HG02588 (cell line): ENCODE measurements around the gene ARAP1.

Experiments
- ATAC-seq: cut with Tn5 transposase; IDR thresholded peaks from one replicate; pipeline ENCODE4 v1.9.1; 2021; ENCODE audit warnings: mild to moderate bottlenecking, moderate library complexity; ENCODE audit not compliant: unreplicated experiment

Gene ARAP1

DNA sequence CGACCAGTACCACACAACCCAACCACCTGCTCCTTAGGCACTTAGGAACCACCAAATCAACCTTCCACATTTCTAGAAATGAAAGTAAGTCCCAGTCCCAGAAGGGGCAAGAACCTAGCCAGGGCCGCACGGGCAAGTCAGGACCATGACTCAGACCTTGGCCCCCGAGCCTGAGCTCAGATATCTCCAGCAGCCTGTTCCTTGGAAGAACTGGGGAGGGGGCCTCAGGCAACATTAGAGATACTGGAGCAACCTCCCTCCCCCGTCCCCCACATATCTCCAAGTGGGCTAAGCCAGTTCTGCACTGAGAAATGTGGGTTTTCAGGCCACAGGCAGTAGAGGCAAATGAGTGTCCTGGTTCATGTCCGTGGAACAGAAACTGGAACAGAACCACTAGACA, 7.7 kb downstream of the ARAP1 start:
- ATAC-seq, result no peak

DNA sequence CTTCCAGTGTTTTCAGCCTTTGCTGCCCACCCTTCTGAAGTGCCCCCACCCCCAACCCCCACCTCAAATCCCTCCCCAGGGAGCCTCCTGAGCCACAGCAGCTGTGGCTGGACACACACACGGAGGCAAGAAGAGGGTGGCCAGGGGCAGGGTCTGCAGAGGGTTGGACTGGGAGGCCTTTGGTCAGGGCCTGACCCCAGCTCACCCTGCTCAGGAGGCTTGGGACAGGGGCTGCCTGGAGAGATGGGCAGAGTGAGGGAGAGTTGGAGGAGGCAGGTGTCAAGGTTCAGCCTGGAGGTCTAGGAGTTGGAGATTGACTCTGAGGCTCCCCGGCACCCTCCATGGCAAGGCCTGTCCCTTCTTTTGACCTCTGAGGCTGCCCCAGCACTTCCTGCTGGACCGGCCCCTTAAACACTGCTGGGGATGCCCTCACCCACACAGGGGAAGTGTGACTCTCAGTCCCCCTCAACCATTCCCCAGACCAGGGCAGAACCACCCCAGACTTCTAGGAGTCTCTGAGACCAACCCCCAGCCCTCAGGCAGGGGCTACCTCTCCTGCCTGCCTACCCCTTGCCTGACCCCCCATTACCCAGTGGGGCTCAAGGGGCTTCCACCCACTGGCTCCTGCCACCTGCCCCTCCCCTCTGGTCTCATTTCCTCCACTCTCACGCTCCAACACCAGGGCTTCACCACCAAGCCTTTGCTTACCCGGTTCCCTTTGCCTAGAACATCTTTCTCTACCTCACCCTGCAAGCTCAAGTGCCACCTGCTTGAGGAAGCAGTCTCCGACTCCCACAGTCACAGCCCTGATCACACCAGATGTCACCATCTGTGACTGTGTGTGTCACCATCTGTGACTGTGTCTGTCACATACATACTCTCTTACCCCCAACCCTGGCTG, 8.6 kb downstream of the ARAP1 start:
- ATAC-seq, result no peak

DNA sequence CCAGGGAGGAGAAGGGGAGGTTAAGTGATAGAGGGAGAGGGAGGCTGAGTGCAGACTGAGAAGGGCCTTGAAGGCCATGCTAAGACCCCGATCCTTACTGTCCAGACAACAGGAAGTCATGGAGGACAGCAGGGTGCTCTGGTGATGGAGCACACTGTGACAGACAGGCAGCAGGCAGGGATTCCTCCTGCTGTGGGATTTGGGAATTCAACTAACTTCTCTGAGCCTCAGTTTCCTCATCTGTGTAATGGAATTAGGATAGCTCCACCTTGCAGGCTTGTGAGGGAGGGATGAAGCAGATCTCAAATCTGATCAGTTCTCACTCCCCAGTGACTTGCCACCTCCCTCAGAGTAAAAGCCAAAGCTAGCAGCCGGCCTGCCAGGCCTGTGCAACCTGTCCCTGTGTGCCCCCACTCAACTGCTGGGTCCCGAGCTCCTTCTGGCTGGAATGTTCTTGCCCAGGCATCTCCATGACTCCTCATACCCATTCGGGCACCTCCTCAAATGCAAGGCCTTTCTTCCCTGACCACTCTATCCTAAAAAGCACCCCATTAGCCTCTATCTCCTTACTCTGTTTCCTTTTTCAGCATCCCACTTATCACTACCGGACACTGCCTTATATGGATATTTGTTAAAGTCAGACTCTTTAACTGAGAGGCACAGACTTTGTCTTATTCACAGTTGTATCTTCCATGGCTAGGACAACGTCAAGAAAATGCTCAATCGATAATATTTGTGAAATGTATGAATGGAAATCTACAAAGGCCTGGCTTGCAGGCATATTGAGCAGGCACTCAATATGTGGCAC, 9.5 kb downstream of the ARAP1 start:
- ATAC-seq, result no peak

DNA sequence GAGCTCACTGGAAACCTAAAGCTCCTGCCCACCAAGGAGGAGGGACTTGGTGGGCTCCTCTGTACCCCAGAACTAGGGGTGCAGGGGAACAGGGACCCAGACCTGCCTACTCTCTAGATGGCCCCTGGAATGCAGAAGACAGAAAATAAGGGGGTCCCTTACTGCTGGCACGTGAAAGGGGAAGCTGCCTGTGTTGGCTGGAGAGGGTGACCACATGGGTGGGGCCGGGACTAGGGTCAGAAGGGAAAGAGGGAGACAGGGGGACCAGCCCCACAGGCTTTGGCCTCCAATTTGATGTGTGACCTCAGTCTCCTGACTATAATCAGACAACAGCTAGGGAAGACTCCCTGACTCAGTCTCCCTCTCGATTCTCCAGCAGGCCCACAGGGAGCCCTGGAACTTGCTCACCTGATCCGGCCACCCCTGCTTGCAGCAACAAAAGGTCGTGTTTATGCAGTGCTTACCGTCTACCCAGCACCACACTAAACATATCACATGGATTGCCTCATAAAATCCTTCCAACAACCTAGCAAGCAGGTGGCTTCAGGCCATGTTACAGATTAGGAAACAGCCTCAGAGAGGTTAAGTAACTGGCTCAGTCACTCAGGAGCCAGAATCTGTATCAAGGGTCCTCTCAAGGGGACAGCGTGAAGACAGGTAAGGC, 10.2 kb downstream of the ARAP1 start:
- ATAC-seq, result no peak

DNA sequence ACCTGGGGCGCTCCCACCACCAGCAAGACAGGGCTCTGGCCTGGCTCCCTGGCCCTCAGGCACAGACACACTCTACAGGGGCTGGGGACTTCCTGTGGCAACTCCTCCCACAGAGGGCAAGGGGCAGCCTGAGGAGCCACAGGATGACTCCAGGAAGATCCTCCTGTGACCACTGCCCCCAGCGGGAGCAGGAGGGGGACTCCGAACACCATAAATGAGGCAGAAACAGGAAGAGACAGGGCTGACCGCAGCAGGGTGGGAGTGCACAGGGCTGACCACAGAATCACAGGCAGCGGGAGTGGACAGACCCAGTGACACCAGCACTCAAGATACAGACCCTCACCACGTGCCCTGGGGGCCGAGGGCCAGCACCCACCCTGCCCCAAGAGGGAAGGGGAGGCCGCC, 10.8 kb downstream of the ARAP1 start:
- ATAC-seq, result no peak

DNA sequence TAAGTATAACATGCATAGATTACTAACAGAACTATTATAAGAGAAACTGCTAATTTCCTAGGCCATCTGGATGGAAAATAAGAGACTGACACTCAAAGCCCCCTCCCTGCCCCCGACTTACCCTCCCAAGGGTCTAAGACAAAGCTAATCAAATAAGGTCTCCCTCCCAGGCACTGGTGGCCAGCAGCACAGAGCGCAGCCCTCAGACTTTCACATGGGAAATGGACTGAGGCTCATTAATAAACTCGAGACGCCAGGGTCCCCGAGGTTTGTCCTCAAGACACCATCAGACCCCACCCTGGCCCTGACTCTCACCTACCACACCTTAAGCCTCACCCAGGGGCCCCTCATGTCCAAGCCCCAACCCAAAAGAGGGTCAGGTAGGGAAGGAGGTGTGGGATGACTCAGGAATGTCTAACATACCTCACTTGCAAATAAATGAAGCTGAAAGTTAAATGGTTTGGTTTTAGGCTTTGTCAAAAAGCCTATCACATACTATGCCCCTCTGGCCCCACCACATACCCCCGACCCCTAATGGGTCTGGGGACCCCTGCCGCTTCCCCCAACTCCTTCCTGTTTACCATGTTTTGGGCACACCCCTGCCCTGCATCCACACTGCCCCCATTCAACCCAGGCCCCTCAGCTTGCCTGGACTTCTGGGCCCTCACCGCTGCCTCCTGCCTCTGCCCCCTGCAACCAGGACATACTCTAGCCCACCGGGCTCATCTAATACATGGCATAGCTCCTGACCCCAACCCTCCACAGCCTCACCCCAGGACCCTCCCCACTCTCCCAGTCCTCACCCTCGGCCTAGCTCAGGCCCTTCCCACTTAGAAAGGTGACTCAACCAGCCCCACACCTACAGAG, 11.4 kb downstream of the ARAP1 start:
- no peak for ATAC-seq

DNA sequence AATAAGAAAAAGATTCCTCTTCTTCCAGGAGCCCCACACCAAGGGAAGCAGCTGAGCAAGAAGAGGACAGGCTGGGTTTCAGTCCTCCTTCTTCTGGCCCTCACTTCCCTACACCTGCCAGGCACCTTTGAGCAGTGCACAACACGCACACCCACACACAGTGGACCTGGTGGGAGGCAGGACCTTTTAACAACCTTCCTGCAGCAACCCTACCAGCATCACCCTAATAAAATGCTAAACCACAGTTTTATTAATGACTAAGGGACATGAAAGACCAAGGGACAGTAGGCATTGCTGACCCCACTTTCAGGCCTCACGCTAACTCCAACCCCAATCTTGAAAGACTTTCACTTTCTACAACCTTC, 12.2 kb downstream of the ARAP1 start:
- ATAC-seq, result no peak

DNA sequence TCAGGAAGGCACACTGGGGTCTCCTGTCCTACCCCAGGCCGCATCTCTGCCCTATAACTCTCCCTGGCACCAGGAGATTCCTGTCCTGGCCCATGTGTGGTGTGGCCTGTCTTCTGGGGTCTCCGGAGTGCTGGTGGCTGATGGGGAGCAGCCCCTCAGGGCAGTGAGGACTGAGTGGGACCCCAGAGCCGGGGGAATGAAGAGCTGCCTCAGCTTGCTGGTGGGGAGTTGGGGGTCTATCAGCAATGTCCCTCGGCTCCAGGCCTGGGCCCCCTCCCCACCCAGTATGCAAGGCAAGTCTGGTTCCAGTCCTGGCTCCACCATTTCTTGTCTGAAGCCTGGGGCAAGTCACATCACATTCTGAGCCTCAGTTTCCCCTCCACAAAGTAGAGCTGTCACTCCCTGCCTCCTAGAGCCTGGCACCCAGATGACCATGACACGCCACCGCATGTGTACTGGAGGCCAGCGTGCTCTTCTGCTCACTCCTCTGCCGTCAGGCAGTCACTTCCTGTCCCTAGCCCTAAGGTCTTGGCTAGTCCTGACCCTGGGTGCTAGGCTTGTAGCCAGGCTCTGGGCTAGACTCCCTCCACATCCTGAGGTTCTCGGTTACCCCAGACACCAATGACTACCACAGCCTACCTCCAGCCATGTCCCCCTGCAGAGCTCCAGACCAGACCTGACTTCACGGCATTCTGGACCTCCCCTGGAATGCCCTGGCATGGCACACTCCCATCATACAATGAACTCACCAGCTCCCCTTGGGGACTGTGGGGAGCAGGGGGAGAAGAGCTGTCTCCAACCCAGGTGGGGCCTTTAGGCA, 12.8 kb downstream of the ARAP1 start:
- no peak for ATAC-seq

DNA sequence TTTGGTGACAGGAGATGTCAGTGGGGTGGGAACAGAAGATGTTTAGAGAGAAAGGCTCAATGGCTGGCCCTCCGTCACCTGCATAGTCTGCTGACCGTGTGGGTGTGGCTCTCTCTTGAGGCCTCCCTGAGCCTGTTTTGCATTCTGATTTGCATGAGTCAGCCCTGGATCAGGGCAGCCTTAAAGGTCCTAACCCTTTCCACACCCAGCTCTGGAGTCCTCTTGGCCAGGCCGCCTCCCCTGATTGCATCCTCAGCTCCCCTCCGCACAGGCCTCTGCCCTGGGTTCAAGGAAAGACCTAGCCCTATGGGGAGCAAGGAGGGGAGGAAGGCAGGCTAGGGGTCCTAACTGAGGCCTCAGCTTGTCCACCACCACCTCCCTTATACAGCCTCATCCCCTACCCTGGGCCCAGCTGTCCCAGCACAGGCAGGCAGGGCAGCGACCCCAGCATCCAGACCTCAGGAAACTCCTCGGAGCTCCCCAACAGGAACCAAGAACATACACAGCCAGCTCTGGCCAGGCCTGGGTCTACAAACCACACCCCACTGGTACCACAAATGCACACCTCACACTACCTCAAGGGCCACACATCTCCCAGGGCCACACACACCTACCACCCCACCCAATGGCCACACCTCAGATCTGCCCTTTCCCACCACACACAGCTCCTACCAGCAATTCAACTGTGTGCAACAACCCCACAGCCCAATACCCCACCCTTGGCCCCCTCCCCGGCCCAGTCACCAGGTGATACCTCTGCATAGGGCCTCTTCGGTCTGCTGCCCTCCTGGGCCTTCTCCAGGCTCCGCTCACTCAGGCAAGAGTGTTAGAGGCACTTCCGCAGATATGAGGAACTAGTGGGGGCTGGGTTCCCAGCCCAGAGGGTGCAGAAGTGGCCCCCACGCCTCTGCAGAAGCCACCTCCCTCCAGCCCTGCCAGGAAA, 13.7 kb downstream of the ARAP1 start:
- no peak for ATAC-seq

DNA sequence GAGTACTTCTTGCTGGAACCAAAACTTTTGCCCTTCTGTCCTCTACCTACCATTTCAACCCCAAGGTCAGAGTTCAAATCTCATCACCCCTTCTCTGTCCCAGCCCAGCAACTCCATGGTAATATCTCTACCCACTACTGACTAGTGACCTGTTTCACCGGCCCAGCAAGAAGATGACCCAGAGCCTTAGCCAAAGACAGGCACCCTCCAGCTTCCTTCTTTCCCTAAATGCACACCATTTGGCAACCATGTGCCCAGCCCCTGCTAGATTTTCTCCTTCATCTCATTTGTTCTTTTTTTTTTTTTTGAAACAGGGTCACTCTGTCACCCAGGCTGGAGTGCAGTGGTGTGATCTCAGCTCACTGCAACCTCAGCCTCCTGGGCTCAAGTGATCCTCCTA, 14.9 kb downstream of the ARAP1 start:
- ATAC-seq, result no peak

DNA sequence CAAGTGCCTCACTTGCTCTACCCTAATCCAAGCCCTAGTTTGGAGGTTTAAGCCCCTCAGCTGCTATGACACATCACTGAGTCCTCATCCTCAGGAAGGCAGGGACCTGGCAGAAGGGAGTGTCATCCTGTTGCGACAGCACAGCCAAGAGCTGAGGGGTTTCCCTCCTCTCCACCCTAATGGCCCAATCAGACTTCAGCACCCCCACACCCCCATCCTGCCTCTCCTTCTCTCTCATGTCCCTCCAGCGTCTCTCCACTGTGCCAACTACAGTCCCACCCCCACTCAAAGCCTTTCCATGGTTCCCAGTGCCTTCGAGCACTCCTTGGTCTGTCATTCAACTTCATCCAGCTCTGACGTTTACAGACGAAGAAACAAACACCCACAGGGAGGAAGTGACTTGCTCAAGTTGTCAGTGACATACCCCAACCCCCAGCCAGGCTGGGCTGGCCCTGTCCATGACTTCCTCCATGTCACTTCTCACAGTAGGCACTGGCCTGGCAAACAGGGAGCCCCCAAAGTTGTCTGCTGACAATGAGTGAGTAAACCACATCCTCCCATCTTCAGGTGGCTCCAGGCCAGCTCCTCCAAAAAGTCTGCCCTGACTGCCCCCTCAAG, 15.6 kb downstream of the ARAP1 start:
- ATAC-seq, result no peak

DNA sequence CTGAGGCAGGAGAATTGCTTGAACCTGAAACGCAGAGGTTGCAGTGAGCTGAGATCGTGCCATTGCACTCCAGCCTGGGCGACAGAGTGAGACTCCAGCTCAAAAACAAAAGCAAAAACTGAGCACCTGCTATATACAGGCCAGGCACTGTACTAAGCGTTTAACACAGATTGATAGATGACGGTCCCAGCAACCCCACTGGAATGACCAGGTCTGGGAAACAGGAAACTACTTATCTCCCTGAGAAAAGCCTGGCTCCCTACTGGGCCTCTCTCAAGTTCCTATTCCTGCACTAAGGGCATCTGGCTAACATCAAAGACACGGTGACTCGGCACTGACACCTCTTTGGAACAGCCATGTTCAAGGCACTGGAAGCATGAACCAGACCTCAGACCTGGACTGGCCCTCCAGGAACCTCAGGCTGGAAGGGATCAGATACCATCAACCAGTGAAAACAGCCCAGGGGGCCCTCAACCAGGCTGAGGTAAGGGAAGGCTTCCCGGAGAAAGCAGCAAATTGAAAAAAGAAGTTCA, 16.6 kb downstream of the ARAP1 start:
- no peak for ATAC-seq

DNA sequence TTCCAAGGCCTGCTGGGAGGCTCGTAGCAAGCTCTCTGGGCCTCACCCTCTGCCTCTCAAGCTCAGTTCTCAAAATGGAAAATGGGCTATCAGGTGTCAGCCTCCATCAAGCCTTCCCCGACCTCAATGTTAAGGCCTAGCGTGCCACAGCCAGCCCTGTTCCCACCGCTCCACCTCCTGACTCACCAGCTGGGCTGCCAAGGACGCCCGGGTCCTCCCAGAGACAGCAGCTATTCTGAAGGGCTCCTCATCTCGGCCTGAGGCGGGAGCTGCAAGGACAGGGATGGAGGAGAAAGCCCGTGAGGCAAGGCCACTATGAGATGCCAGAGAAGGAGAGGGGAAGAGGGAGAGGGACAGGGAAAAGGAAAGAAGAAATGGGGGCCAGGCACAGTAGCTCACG, 19.9 kb downstream of the ARAP1 start:
- ATAC-seq, result no peak

DNA sequence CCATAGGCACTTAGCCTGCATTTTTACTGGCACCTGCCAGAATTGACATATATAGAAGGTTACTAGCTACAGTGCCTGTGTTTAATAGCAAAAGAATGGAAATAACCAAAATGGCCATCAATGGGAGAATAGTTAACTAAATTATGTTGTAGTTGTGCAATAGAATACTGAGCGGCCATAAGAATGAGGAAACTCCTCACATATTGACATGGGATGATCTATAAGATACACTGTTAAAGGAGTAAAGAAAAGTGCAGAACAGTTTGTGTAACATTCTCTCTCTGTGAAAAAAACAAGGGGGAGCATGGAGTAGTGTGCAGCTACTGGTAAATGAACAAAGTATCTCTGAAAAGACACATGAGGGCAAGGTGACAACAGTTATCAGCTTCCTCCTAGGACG, 21.5 kb downstream of the ARAP1 start:
- no peak for ATAC-seq

DNA sequence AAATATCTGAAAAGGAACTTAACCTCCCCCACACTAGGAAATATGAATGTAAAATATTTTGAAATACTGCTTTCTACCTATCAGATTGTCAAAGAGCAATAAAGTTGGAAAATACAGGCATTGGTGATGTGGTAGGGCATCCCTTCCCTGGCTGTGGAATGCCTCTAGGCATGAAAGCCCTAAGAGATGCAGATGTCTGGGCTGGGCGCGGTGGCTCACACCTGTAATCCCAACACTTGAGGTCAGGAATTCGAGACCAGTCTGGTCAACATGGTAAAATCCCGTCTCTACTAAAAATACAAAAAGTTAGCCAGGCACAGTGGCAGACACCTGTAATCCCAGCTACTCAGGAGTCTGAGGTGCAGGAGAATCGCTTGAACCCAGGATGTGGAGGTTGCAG, 22.0 kb downstream of the ARAP1 start:
- ATAC-seq, result no peak

DNA sequence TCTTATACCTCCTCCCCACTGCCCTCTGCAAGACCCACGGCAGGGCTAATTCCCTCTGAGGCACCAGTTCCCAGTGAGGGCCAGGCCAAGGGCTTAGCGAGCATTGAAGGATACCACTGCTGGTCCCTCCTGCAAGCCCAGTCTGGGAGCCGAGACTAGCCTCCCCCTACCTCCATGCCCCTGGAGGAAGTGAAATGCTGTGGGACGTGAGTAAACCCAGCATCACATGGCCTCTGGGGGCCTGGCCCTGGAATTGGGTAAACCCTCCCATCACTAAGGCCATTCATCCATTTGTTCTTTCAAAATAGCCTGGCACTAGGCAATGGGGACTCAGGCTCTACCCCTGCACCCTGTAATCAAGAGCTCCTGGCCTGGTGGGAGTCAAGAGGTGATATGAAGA, 24.7 kb downstream of the ARAP1 start:
- ATAC-seq, result no peak

DNA sequence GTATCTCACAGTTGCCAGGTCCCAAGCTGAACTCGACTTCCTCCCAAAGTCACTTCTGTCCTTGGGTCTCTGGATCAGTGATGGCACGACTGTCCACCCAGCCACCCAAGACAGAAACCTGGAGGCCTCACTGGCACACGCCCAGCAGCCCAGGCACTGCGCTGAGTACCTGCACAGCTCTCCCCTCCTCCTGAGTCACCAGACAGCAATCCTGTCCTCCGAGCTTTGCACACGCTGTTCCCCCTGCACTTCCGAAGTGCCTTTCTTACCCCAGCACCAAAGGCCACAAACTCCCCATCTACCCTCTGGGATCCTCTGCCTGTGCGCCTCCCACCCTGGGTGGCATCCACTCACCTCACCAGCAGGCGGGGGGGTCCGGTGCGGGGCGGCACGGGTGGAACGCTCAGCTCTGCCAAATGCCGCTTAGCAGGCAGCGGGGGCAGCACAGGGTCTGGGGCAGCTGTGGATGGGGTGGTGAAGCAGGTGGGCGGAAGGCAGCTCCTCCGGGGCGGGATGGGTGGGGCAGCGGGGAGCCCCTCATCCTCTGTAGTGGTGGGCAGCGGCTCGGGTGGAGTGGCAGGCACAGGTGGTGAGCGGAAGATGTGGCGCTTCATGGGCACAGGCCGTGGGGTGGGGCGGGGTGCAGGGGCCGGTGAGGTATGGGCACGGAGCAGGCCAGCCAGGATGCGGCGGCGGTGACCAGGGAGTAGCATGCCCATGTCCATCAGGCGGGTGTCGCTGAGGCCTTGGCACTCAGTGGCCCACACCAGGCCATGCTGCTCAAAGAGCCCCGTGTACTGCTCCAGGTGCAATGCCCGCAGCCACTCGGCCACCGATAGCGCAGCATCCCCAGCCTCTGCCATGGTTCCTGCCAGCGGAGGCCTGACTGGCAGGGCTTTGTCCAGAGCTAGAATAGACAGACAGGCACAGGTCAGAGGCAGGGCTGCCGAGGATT, 25.7 kb downstream of the ARAP1 start:
- ATAC-seq, result no peak
